ENCODE results near the gene DDN. TPM values are rescaled to one million over a fixed set of nuclear protein-coding genes. Genes with fewer than 3 reads are reported as not detected.

The DDN gene
- polyA plus RNA-seq, 1 donor (not counting 4 experiments of a cell fraction or from before 2014, with no cell fraction given) = 0.10 TPM

- Histone ChIP-seq H2AFZ (ENCODE audit: control insufficient read depth, low read length) (no peak overlapping the region), H3K4me3 (ENCODE audit: control insufficient read depth in 2 of 3, extremely low read depth in 1 of 3, insufficient read depth in 2 of 3, low read depth in 1 of 3, low read length in 3 of 3) (no peak overlapping the region), H3K36me3 (ENCODE audit: control insufficient read depth in 2 of 2, extremely low read depth in 1 of 2, insufficient read depth in 2 of 2, low read length in 2 of 2) (no peaks in the 10 kb centered on the region), H3K4me2 (ENCODE audit: control insufficient read depth, extremely low read depth, insufficient read depth, low read depth, low read length) (no peak overlapping the region), H3K4me1 (ENCODE audit: control insufficient read depth, extremely low read depth, insufficient read depth, low read length) (peaks cover 18% of the 10 kb centered on the region), H4K20me1 (ENCODE audit: control insufficient read depth, extremely low read depth, insufficient read depth, low read length) (no peaks in the 10 kb centered on the region), H3K27ac (ENCODE audit: control insufficient read depth, insufficient read depth, low read length) (no peak overlapping the region), H3K9me3 (ENCODE audit: control insufficient read depth, low read depth, low read length) (no peaks in the 10 kb centered on the region), H3K9ac (ENCODE audit: control insufficient read depth, extremely low read depth, insufficient read depth, low read length) (no peak overlapping the region), H3K27me3 (ENCODE audit: control insufficient read depth, extremely low read depth, insufficient read depth, low read length) (peaks cover 78% of the 10 kb centered on the region), H3K79me2 (ENCODE audit: control insufficient read depth, insufficient read depth, low read length) (no peaks in the 10 kb centered on the region), H3K9me1 (ENCODE audit: control insufficient read depth, extremely low read depth, insufficient read depth, low read length) (no peaks in the 10 kb centered on the region)
- FAIRE-seq (no peak), DNase-seq (ENCODE audit: low read depth, low spot score) (no peak)
- no peak for TF ChIP-seq EZH2 (IDR thresholded peaks at IDR 0.05; ENCODE audit: low read length)
- TF ChIP-seq CTCF (optimal IDR thresholded peaks at IDR 0.05 in 1 of 3, IDR thresholded peaks at IDR 0.05 in 1 of 3, conservative IDR thresholded peaks at IDR 0.05 in 1 of 3; ENCODE audit: extremely low read depth in 1 of 3, insufficient read depth in 2 of 3, low read length in 3 of 3) = peak in 2 of 3 experiments; percentile 72 to 84
- dilution Hi-C loops (cut with MboI; ENCODE audit: extremely low pct_ligation_motif_present, low sequenced_read_pairs) = no loop called here
Measured at GRCh38 chr12:48977290-48978281, 21.6 kb downstream of the DDN start.

- Histone ChIP-seq H3K4me2 (ENCODE audit: control insufficient read depth, extremely low read depth, insufficient read depth, low read depth, low read length) (no peak overlapping the region), H2AFZ (ENCODE audit: control insufficient read depth, low read length) (no peak overlapping the region), H3K4me3 (ENCODE audit: control insufficient read depth in 2 of 3, extremely low read depth in 1 of 3, insufficient read depth in 2 of 3, low read depth in 1 of 3, low read length in 3 of 3) (no peak overlapping the region), H3K79me2 (ENCODE audit: control insufficient read depth, insufficient read depth, low read length) (no peaks in the 10 kb centered on the region), H3K9me3 (ENCODE audit: control insufficient read depth, low read depth, low read length) (no peaks in the 10 kb centered on the region), H3K27me3 (ENCODE audit: control insufficient read depth, extremely low read depth, insufficient read depth, low read length) (peaks cover 70% of the 10 kb centered on the region), H3K4me1 (ENCODE audit: control insufficient read depth, extremely low read depth, insufficient read depth, low read length) (peaks cover 26% of the 10 kb centered on the region), H3K9me1 (ENCODE audit: control insufficient read depth, extremely low read depth, insufficient read depth, low read length) (no peaks in the 10 kb centered on the region), H4K20me1 (ENCODE audit: control insufficient read depth, extremely low read depth, insufficient read depth, low read length) (no peaks in the 10 kb centered on the region), H3K9ac (ENCODE audit: control insufficient read depth, extremely low read depth, insufficient read depth, low read length) (no peak overlapping the region), H3K36me3 (ENCODE audit: control insufficient read depth in 2 of 2, extremely low read depth in 1 of 2, insufficient read depth in 2 of 2, low read length in 2 of 2) (no peaks in the 10 kb centered on the region), H3K27ac (ENCODE audit: control insufficient read depth, insufficient read depth, low read length) (no peak overlapping the region)
- DNase-seq (ENCODE audit: low read depth, low spot score) (no peak), FAIRE-seq (no peak)
- dilution Hi-C loops (cut with MboI; ENCODE audit: extremely low pct_ligation_motif_present, low sequenced_read_pairs) = no loop called here
- no peak for TF ChIP-seq EZH2 (IDR thresholded peaks at IDR 0.05; ENCODE audit: low read length)
- peak; percentile 35 to 57 (median 47) for TF ChIP-seq CTCF (optimal IDR thresholded peaks at IDR 0.05 in 1 of 3, IDR thresholded peaks at IDR 0.05 in 1 of 3, conservative IDR thresholded peaks at IDR 0.05 in 1 of 3; ENCODE audit: extremely low read depth in 1 of 3, insufficient read depth in 2 of 3, low read length in 3 of 3)
Measured at GRCh38 chr12:48973941-48974673, 25.1 kb downstream of the DDN start.

Data from keratinocyte (primary cell).